ENCODE measurements around the gene MRPL9.
A peak's percentile ranks its signal among the peaks of the same experiment; 100 is the strongest.

Gene MRPL9

DNA sequence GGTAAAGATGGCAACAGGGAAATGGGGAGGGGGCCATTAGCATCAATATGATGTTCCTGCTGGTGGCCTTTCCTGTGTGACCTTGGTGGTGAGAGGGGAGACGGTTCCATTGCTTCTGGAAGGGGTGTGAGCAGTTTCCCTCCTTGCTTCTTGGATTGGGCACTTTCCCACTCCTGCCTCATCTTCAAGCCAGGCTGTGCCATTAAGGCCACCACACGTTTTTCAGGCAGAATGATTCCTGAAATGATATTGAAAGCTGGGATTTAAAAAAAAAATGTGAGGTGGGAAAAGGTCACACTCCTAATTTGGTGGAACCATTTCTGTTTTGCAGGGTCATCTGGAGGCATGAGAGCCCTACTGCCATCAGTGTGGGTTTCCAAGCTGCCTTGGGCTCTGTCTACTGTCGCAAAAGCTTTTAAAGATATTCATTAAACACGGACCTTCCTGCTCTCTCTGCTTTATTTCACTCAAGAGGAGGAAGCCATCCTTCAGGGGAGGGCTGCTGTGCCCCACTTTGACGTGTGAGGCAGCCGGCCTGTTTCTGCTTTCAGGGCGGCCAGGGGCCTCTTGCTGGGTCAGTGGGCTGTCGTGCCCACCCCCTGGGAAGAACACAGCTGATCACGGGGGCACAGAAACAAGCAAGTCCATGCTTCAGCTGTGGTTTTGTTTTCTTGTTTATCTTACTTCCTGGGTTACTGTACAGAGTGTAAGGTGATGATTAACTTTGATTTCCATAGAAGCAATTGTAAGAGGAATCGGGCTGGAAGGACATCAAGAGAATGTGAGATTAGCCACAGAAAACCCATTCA is 33.9 kb downstream of the MRPL9 start:
- DNase-seq: no peak

DNA sequence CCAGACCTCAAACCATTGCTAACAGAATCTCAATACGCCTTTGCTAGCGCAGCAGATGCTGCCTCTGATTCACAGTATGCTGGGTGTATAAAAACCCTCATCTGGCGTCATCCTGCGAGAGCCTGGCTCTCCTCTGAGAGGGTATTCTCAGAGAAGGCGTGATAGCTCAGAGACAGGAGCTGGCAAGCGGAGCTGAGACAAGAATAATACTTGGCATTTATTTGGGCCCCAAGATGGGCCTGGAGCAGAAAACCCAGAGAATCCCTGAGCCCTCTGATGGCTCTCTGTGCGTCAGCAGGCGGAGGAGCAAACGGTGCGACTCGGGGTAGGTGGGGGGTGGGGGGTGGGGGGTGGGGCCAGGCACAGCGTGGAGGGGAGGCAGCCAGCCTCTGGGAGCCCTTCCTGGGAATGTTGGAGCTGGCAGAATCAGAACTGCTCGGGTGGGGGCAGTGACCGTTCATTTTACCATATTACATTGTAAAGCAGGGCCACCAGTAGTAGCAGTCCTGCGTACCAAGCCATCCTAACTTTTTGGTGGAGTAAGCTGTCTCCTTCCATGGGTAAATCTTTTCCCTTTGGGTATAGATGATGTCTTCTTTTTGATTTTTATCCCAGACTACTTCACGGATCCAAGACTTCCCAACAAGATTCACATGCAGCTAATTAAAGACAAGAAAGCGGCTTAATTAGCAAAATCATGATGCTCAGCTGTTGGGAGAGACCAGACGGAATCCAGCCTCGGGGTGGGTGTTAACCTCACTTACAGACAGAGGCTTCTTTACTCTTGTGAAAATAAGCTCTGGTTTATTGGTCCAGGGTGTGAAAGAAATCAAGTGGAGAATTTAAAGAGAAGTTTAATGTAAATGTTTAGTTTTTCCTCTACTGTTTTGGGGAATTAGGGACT is 34.9 kb downstream of the MRPL9 start:
- peak; percentile 90 for DNase-seq

DNA sequence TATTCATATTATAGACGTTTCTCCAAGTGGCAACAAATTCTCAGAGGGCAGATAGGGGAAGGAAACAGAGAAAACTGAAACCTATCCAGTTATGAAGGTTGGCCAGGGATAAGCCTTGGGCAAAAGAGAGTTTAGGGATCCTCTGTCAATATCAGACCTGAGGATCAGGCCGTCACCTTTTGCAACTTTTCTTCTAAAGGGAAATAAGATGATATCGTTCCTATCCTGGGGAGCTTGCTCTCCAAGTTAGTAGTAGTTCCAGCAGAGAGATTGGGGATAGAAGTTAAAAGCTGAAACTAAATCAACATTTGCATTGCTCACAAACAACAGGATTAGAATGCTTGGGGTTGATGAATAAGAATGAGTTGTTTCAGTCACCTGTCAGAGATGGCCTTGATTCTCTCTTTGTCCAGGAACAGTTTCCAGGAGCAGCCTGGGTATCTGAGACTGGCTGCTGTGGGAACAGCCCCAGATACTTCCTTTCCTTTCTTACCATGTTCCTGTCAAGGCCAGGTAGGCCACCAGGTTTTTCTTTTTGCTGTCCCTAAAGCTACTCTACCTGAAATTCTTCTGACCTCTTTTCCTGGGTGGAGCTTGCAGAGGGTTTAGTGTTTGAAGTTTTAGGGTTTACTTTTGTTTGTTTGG is 39.4 kb downstream of the MRPL9 start:
- DNase-seq: no peak

DNA sequence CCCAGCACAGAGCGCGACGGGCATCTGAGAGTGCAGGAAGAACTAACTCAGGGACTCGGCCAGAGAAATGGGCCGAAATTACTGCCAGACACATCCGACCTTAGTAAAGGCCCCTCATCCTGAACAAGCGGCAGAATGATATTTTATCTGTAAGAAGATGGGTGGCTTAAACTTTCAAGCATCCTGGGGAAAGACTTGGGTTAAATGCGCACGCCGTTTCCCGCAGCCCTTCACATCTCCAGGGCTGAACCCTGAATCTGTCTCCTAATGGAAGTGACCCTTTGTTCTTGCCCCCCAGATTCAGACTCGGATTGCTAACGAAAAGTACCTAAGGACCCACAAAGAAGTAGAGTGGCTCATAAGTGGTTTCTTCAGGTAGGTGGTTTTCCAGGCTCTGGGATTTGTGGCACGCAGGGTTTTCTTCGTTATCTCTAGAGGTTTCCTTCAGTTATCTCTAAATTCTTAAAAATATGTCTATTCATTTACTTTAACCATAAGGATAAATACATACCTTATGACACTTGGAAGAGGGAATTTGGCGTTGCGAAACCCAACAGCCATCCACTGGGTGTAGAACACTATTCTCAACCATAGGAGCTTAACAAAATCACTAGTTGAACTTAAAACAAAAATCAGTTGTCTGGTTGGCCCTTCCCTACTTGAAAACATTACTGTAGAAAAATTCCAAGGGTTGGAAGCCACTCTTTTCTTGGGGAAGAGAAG is 41.3 kb downstream of the MRPL9 start:
- DNase-seq: no peak

DNA sequence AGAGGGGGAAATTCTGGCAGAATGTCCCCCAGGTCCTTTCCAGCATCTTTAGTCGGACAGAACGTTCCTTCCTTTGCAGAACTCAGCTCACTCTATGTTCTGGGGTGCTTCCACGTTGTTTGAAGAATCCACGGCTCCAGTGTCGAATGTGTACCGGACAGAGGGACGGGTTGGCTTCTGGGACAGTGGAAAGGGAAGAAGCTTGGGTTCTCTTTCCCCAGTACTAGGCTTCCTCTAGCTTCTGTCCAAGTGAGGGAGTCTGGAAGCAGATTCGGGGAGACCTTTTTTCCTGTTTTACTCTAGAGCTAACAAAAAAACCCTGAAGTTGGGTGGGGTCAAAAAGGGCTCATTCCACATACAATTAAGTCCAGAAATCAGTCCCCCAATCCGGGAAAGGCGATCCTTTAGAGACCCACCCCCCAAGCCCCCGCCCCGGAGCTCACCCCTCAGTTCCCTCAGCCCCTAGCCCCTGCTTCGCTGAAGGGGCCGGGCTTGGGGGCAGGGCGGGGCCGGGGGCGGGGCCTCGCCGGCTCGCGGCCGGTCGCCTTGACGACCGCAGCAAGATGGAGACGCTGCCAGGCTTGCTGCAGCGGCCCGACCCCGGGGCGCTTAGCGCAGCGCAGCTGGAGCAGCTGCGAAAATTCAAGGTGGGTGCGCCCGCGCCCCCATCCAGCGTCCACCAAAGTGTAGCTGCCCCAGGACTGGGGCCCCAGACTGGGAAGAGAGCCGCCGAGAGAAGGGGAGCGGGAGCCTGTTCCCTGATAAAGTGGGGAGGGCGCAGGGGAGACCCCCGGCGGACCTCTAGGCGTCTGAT is 42.1 kb downstream of the MRPL9 start, which contains the start of gene RIIAD1:
Gene RIIAD1, plus strand, starts transcription at position 549 of the 814 bp plus-strand sequence. Its CDS starts 15 bp downstream, at position 564.
- DNase-seq: peak; percentile 33

DNA sequence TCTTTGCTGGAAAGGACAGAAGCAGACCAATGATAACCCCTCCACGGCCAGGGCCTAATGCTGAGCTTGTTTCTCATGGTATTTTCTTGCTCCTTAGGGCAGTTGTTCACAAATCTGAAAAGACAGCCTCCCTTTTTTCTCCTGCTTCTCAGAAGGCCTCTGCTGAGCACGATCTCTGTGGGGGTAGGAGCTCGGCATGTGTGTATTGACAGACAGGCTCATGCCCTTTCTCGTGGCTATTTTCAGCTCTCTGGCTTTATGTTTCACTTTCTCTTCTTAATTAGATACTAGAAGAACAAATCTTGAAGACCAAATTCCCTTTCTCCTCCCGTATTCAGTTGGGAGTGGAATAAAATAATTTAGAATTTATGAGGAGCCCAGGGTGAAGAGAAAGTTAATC is 42.7 kb downstream of the MRPL9 start:
- DNase-seq: no peak

DNA sequence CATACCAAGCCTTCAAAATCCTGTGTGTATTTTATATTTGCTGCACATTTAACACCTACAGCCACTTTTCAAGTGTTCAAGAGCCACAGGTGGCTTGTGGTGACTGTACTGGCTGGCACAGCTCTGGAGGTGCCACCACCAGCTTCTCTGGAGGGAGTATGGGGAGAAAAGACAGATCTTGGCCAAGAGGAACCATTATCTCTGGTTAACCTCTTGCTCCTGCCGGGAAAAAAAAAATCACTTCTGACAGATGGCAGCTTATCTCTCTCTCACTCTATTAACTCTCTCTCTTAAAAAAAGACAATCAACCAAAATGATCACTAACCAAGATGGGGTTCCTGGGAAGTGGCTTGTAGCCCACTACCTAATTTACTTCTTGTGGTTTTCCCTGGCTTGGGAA is 43.2 kb downstream of the MRPL9 start:
- no peak for DNase-seq

DNA sequence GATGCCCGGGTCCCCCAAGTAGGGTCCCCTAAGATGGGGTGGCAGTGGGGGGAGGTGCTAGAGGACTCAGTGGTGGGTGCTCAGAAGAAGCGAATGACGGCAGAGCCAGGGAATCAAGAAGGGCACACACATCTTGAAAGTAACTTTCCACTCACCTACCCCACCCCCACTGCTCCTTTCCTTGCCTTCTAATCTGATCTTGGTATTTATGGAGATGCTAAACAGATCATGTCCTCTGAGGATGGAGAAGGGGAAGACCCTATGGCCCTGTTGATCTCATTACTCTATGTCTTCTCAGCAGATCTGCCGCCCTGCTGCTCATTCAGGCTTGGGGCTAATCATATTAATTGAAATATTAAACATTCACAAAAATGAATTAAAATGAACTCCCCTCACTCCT is 44.6 kb downstream of the MRPL9 start:
- DNase-seq: no peak

DNA sequence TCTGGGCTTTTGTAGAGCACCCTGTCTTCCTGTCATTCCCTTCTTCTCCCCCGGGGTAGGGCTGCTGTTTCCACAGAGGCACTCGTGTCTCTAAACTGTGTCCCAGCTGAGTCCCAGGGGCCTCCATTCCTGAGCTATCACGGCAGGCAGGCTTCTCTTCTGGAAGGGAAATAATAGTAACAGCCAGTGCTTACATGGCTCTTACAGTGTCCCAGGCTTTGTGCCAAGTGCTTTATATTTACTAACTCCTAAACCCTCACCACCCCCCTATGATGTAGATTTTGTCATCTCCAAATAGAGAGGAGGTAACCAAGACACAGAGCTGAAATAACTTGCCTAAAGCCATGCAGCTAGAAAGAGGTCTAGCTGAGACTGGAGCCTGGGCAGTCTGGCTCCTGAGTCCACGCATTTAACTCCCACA is 45.3 kb downstream of the MRPL9 start:
- DNase-seq: no peak

DNA sequence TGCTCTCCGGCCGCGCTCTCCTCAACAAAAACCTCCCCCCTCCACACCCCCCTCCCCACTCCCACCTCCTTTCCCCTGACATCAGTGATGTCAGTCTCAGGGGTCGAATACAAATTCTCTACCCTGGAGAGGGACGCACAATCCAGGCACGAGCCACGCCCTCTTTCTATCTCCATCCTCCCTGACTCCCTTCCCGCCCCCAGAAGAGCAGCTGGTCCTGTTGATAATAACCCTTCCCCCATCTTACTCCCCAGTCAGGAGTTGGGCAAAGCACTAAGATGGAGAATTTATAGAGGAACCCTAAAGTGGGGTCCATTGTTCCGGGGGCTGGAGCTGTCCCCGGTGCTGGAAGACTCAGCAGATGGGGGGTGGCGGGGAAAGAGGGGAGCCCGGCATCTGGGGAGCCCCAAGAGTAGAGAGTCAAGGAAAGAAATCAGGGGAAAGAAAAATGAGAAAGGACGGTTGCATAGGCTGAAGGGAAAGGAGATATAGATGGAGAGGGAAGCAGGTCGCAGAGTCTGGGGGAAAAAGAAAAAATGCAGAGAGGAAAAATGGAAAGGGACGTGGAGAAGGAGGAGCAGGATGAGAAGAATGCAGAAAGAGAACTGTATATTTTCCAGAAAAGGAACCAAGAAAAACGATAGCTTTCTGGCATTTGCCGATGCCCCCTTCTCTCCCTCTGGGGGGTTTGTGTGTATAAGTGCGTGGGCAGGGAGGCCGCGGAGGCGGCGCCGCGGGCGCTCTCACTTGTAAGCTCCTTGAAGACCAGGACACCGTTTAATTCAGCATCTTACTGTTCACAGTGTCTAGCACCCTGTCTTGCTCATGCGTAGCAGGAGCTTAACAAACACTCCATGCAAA is 46.3 kb downstream of the MRPL9 start, which contains the start of gene CELF3:
Gene CELF3, minus strand, starts transcription at position 33 of the 861 bp plus-strand sequence. CDS start 783 bp downstream, outside the sequence.
- peak; percentile 97 for DNase-seq

DNA sequence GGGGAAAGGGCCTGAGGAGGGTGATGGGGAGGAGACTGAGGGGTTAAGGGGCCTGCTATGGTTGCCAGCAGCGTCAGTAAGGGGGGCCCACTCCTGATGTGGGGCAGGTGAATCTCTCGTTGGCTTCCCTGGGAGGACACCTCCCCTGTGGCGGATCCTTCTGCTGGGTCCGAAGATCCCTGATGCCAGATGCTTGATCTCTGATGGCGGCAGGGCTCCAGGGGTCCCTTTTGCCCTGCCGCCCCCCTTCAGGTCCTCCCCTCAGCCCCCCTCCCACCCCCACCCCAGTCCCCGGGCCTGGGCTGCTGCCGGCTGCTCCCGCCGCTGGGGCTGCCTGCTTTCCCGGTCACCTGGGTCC is 46.9 kb downstream of the MRPL9 start:
- no peak for DNase-seq

DNA sequence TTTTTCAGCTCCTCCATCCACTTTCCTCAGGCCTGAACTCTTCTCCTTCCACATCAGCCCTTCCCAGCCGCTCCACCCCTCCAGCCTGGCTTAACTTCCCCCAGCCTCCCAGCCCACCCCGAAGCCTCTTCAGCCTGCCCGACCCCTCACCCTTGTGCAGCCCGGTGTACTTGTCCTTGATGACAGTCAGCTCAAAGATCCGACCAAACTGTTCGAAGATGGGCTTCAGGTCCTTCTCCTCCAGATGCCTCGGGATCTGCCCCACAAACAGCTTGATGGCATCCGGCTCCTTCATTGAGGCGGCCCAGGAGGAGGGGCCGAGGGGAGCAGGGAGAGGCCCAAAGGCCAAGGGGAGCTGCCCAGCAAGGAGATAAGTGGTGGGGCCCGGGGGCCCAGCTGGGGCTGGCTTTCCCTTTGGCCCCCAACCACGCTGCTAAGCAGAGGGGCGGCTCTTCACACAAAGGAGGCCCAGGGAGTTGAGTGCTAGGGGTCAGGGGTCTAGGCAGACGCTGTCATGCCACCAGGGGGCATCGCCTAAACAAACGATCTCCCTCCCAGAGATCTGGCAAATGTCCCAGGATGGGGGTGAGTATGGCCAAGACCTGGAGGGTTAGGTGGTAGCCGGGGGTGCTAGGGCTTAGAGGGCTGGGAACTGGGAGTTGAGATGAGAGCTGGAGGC is 47.4 kb downstream of the MRPL9 start:
- DNase-seq: peak; percentile 40

DNA sequence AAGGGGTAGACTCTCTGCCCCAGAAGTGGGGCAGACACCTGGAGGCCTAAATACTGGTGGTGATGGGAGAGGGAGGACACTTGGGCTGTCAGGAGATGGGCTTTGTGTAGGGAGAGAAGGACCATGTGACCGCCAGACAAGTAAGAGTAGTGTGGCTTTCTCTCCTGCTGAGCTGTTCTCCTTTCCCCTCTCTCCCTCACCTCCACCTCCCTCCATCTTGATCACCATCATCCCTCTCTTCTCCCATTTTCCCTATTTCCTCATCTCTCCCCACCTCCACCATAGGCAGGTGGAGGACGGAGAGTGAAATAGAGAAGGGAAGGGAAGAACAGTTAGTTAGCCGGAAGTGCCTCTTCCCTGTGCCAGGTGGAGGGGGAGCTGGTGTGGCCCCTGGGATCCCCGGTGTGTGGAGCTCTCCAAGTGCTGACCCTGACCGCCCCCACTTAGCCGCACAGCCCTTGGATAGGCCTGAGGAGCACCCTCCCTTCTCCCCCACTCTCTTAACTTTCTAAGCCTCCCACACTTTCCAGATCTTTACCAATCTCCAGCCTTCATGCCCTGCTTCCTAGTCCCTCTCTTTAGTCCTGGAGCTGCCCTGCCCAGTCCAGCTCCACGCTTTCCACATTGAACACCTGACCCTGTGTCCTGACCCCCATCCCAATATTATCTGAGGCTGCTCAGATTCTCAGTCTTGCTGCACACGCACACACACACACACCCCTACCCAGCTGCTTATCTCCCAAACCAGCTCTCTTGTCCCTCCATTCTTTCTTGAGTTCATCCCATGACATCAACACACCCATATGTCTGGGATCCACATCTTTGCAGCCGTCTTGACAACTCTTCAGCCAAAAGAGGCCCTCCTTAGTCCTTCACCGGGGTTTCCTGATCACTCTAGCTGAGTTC is 48.2 kb downstream of the MRPL9 start:
- DNase-seq: no peak

DNA sequence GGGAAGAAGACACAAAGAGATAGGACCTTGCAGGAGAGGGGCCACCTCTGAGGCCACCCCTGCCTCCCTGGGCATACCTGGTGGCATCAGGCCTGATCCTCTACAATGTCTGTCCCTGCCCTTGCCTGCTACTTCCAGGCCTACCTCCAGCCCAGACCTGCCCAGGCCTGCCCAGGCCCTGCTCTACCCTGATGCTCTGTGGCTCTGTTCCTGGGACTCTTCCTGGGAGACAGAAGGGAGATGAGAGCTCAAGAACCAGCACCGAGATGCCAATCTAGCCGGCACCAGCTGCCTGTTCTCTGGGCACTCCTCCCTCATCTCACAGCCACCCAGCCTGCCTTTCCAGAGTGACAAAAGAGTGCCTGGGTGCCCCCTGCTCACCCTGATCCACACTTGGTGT is 49.4 kb downstream of the MRPL9 start:
- DNase-seq: no peak

DNA sequence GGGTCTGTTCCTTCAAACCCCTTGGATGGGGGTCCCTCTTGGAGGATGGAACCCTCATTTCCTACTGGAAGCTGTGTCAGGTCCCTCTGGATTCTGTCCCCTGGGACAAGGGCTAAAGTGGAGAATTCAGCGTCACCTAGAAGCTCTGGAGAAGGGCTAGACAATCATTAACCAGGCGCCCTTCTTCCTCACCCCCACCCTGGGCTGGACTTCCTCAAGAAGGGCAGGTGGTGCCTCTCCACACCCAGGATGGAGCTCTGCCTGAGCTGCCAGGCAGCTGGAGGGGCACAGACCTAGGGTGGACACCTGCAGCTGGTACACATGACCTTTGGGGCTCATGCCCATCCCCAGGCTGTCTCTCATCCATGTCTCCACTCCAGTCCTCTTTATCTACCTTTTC is 50.3 kb downstream of the MRPL9 start:
- DNase-seq: no peak

DNA sequence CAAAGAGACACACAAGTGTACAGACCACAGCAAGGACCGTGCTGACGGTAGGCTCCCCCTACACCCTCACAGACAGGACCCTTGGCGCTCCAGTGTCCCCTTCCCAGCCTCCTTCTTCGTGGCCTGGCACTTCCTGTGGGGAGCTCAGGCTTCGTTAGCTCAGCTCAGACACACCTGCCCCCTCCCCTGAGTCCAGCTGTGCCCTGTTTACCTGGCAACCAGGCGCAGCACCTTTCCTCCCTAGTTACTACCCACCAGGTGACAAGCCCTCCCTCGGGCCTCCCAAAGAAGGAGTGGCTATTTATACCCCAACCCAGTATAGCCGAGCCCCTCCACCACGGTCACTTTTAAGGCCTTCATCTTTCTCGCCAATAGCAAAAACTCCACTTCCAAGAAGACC is 51.3 kb downstream of the MRPL9 start:
- no peak for DNase-seq

DNA sequence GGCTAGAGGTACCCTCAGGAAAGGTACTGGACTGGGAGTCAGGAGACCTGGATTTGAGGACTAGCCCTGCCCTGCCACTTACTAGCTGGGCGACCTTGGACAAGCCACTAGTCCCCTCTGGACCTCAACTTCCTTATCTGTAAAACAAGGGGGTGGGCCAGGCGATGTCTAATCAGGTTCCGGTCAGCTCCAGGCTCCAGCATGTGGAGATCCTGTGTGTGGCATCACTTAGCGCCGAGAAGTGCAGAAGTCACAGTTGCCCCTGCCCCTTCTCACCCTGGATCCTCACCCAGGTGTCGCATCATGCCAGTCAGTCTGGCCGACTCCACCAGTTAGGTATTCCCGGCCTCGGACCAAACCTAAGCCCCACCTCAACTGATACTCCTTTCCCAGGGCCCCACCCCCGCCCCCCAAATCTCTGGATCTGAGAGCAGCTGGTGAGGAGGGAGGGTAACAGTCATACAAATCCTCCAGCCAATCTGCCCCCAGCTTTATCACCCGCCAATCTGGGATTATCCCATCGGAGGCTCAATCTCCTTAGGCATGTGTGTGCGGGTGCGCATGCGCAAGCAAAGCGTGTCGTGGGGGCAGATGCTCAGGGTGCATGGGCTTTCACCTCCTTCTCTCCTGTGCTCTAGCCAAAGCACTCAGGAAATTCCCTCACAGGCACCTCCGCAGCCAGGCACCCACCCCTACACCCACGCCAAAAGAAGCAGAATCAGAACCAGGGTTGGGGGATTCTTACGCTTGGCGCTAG is 52.1 kb downstream of the MRPL9 start:
- DNase-seq: no peak

DNA sequence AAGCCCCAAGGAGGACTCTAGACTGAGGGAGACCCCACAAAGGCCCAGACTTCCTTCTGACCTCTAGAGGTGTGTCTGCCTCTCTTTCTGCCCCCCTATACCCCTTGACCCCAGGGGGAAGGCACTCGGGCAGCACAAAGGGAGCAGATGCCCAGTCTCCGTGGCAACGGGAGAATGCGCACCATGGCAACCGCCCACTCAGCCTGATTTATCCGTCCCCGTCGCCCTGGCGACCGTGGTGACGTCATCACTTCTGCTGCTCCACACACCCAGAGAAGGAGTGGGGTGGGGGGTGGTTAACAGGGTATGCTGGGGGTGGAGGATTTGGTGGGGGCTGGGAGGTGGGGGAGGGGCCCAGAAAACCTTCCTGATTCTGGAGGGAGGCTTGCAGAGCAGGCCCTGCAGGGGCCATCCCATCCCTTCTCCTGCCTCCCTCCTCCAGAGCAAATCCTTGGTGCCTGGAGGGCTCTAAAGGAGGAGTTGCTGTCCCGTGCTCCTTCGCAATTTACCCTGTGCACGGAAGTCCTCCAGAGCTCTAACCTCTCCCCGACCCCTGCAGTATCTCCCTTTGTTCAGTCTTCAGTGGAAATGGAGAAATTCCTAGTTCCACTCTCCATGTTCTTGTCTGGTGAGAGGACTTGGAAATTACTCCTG is 53.0 kb downstream of the MRPL9 start:
- DNase-seq: peak; percentile 84

Data from NCI-H2227 treated with DMSO at 0.1 percent for 48 hours (cell line).